ENCODE results near the gene LAMC3. TPM values are rescaled to one million over a fixed set of nuclear protein-coding genes. Genes with fewer than 3 reads are reported as not detected.

Gene LAMC3
- total RNA-seq, 2 donors from 2014 or later, result 0.11 to 0.45 TPM

GRCh38 chr9:131008086-131008485 lies 888 bp upstream of the LAMC3 start:
- no peaks in the 10 kb centered on the region for H3K4me1 Mint-ChIP-seq
- peak overlapping the region; percentile 15 for H3K4me3 Mint-ChIP-seq
- H3K27ac Mint-ChIP-seq, result no peak overlapping the region
- peaks cover 12% of the 10 kb centered on the region for H3K27me3 Mint-ChIP-seq
- no peaks in the 10 kb centered on the region for H3K36me3 Mint-ChIP-seq (ENCODE audit: low read depth)
- no peak for ATAC-seq (replicated peaks)
- H3K9me3 Mint-ChIP-seq, result no peaks in the 10 kb centered on the region

GRCh38 chr9:131008563-131008908 lies 438 bp upstream of the LAMC3 start:
- H3K4me3 Mint-ChIP-seq, result peak overlapping the region; percentile 15

GRCh38 chr9:131010482-131011273 lies 1.7 kb downstream of the LAMC3 start:
- H3K4me3 Mint-ChIP-seq, result no peak overlapping the region
- no peak overlapping the region for H3K27ac Mint-ChIP-seq
- H3K27me3 Mint-ChIP-seq, result peaks cover 12% of the 10 kb centered on the region
- H3K36me3 Mint-ChIP-seq (ENCODE audit: low read depth), result no peaks in the 10 kb centered on the region
- H3K4me1 Mint-ChIP-seq, result no peaks in the 10 kb centered on the region
- no peak for ATAC-seq (replicated peaks)
- no peaks in the 10 kb centered on the region for H3K9me3 Mint-ChIP-seq

More at GRCh38 chr9:131008563-131008908, 438 bp upstream of the LAMC3 start:
- no peaks in the 10 kb centered on the region for H3K36me3 Mint-ChIP-seq (ENCODE audit: low read depth)
- ATAC-seq (replicated peaks), result no peak
- peaks cover 12% of the 10 kb centered on the region for H3K27me3 Mint-ChIP-seq
- H3K4me1 Mint-ChIP-seq, result no peaks in the 10 kb centered on the region
- H3K9me3 Mint-ChIP-seq, result no peaks in the 10 kb centered on the region
- no peak overlapping the region for H3K27ac Mint-ChIP-seq

GRCh38 chr9:131011274-131012022 lies 2.5 kb downstream of the LAMC3 start:
- Mint-ChIP-seq H3K36me3 (ENCODE audit: low read depth) (no peaks in the 10 kb centered on the region), H3K4me3 (no peak overlapping the region), H3K4me1 (no peaks in the 10 kb centered on the region), H3K27me3 (peaks cover 12% of the 10 kb centered on the region), H3K9me3 (no peaks in the 10 kb centered on the region), H3K27ac (no peak overlapping the region)
- ATAC-seq (replicated peaks), result no peak

- no peak overlapping the region for H3K4me3 Mint-ChIP-seq
- ATAC-seq (replicated peaks), result no peak
- peaks cover 12% of the 10 kb centered on the region for H3K27me3 Mint-ChIP-seq
- H3K36me3 Mint-ChIP-seq (ENCODE audit: low read depth), result no peaks in the 10 kb centered on the region
- no peaks in the 10 kb centered on the region for H3K4me1 Mint-ChIP-seq
- no peak overlapping the region for H3K27ac Mint-ChIP-seq
- no peaks in the 10 kb centered on the region for H3K9me3 Mint-ChIP-seq
These were observed 3.0 kb downstream of the LAMC3 start for GRCh38 chr9:131012023-131012334.

GRCh38 chr9:131012396-131012917 lies 3.5 kb downstream of the LAMC3 start:
- ATAC-seq (replicated peaks), result no peak
- no peaks in the 10 kb centered on the region for H3K36me3 Mint-ChIP-seq (ENCODE audit: low read depth)
- H3K4me3 Mint-ChIP-seq, result no peak overlapping the region
- peaks cover 12% of the 10 kb centered on the region for H3K27me3 Mint-ChIP-seq
- H3K27ac Mint-ChIP-seq, result no peak overlapping the region
- no peaks in the 10 kb centered on the region for H3K9me3 Mint-ChIP-seq
- no peaks in the 10 kb centered on the region for H3K4me1 Mint-ChIP-seq

GRCh38 chr9:131013015-131013755 lies 4.2 kb downstream of the LAMC3 start:
- no peaks in the 10 kb centered on the region for H3K9me3 Mint-ChIP-seq
- ATAC-seq (replicated peaks), result no peak
- no peaks in the 10 kb centered on the region for H3K36me3 Mint-ChIP-seq (ENCODE audit: low read depth)
- no peak overlapping the region for H3K4me3 Mint-ChIP-seq
- H3K27ac Mint-ChIP-seq, result no peak overlapping the region
- no peaks in the 10 kb centered on the region for H3K4me1 Mint-ChIP-seq
- peaks cover 12% of the 10 kb centered on the region for H3K27me3 Mint-ChIP-seq

GRCh38 chr9:131013771-131014676 lies 5.0 kb downstream of the LAMC3 start:
- Mint-ChIP-seq H3K9me3 (no peaks in the 10 kb centered on the region), H3K4me3 (no peak overlapping the region), H3K36me3 (ENCODE audit: low read depth) (no peaks in the 10 kb centered on the region), H3K27ac (no peak overlapping the region), H3K4me1 (no peaks in the 10 kb centered on the region), H3K27me3 (peaks cover 12% of the 10 kb centered on the region)
- ATAC-seq (replicated peaks), result no peak

- Mint-ChIP-seq H3K27ac (no peak overlapping the region), H3K4me1 (no peaks in the 10 kb centered on the region), H3K4me3 (no peak overlapping the region), H3K27me3 (peaks cover 15% of the 10 kb centered on the region), H3K9me3 (no peaks in the 10 kb centered on the region), H3K36me3 (ENCODE audit: low read depth) (no peaks in the 10 kb centered on the region)
- no peak for ATAC-seq (replicated peaks)
These were observed 6.1 kb downstream of the LAMC3 start for GRCh38 chr9:131015112-131015511.

- H3K27me3 Mint-ChIP-seq, result peaks cover 20% of the 10 kb centered on the region
- no peak overlapping the region for H3K27ac Mint-ChIP-seq
- no peaks in the 10 kb centered on the region for H3K36me3 Mint-ChIP-seq (ENCODE audit: low read depth)
- no peaks in the 10 kb centered on the region for H3K9me3 Mint-ChIP-seq
- no peak overlapping the region for H3K4me3 Mint-ChIP-seq
- H3K4me1 Mint-ChIP-seq, result no peaks in the 10 kb centered on the region
- no peak for ATAC-seq (replicated peaks)
These were observed 7.0 kb downstream of the LAMC3 start for GRCh38 chr9:131015876-131016397.

GRCh38 chr9:131017067-131017466 lies 8.1 kb downstream of the LAMC3 start:
- H3K36me3 Mint-ChIP-seq (ENCODE audit: low read depth), result no peaks in the 10 kb centered on the region
- no peaks in the 10 kb centered on the region for H3K4me1 Mint-ChIP-seq
- peaks cover 16% of the 10 kb centered on the region for H3K27me3 Mint-ChIP-seq
- H3K9me3 Mint-ChIP-seq, result no peaks in the 10 kb centered on the region
- H3K27ac Mint-ChIP-seq, result no peak overlapping the region
- no peak overlapping the region for H3K4me3 Mint-ChIP-seq
- ATAC-seq (replicated peaks), result no peak

GRCh38 chr9:131018621-131019020 lies 9.6 kb downstream of the LAMC3 start:
- Mint-ChIP-seq H3K27me3 (peaks cover 20% of the 10 kb centered on the region), H3K36me3 (ENCODE audit: low read depth) (no peaks in the 10 kb centered on the region), H3K27ac (no peak overlapping the region), H3K9me3 (no peaks in the 10 kb centered on the region), H3K4me3 (no peak overlapping the region), H3K4me1 (no peaks in the 10 kb centered on the region)
- ATAC-seq (replicated peaks), result no peak

- H3K4me3 Mint-ChIP-seq, result no peak overlapping the region
- ATAC-seq (replicated peaks), result no peak
- H3K9me3 Mint-ChIP-seq, result no peaks in the 10 kb centered on the region
- no peaks in the 10 kb centered on the region for H3K36me3 Mint-ChIP-seq (ENCODE audit: low read depth)
- no peak overlapping the region for H3K27ac Mint-ChIP-seq
- H3K27me3 Mint-ChIP-seq, result peaks cover 15% of the 10 kb centered on the region
- no peaks in the 10 kb centered on the region for H3K4me1 Mint-ChIP-seq
These were observed 10.6 kb downstream of the LAMC3 start for GRCh38 chr9:131019388-131020239.
